ENCODE results near the gene BRSK1.

DNA sequence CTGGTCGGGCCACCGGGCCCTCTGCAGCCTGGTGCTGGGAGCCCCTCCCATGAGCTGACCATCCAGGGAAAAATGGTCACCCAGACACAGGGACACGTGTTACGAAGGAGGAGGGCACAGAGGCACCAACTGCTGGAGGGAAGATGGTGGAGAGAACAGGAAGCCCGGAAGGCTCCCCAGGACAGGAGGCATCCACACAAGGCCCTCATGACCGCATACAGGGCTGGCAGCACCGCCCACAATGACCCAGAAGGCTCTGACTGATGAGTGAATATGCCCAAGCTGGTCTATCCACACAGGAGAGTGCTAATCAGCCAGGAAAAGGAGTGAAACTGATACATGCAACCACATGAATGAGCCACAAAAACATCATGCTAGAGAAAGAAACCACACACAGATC, 41.3 kb upstream of the BRSK1 start:
- TF ChIP-seq, protein P1, sequence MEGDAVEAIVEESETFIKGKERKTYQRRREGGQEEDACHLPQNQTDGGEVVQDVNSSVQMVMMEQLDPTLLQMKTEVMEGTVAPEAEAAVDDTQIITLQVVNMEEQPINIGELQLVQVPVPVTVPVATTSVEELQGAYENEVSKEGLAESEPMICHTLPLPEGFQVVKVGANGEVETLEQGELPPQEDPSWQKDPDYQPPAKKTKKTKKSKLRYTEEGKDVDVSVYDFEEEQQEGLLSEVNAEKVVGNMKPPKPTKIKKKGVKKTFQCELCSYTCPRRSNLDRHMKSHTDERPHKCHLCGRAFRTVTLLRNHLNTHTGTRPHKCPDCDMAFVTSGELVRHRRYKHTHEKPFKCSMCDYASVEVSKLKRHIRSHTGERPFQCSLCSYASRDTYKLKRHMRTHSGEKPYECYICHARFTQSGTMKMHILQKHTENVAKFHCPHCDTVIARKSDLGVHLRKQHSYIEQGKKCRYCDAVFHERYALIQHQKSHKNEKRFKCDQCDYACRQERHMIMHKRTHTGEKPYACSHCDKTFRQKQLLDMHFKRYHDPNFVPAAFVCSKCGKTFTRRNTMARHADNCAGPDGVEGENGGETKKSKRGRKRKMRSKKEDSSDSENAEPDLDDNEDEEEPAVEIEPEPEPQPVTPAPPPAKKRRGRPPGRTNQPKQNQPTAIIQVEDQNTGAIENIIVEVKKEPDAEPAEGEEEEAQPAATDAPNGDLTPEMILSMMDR (IDR thresholded peaks at IDR 0.05; ENCODE audit: borderline replicate concordance, extremely low read depth, low read length, poor library complexity, severe bottlenecking): no peak
- no peak for TF ChIP-seq EZH2 (IDR thresholded peaks at IDR 0.05; ENCODE audit: borderline replicate concordance, low read depth, low read length, severe bottlenecking)
